WERI-Rb-1 (cell line): ENCODE measurements around the gene SETD2.

Experiments
- DNase-seq: peaks from one replicate; pipeline ENCODE4 v3.0.0-alpha.2; 2020
- H3K27ac ChIP-seq: fragments of 250-450 bp; sonication (Bioruptor Pico); 2 replicates; pipeline ENCODE4 v1.5.1; 2020; ENCODE audit warnings: mild to moderate bottlenecking, moderate library complexity
- H3K27me3 ChIP-seq: fragments of 250-450 bp; sonication (Bioruptor Pico); 2 replicates; pipeline ENCODE4 v1.5.1; 2021; ENCODE audit warnings: mild to moderate bottlenecking, low read depth, moderate library complexity; ENCODE audit not compliant: insufficient read depth, severe bottlenecking
- H3K36me3 ChIP-seq: fragments of 250-450 bp; sonication (Bioruptor Pico); 2 replicates; pipeline ENCODE4 v1.5.1; 2020; ENCODE audit warnings: mild to moderate bottlenecking, moderate library complexity
- H3K4me3 ChIP-seq: 2 replicates; pipeline ENCODE4 v1.5.1; 2011; ENCODE audit warnings: low read depth, mild to moderate bottlenecking, control low read depth, low read length
- H3K9me3 ChIP-seq: fragments of 250-450 bp; sonication (Bioruptor Pico); 2 replicates; pipeline ENCODE4 v1.5.1; 2021; ENCODE audit warnings: mild to moderate bottlenecking, moderate library complexity; ENCODE audit not compliant: severe bottlenecking
- CTCF ChIP-seq: IDR thresholded peaks from 2 replicates; pipeline ENCODE4 v1.5.1; 2011; ENCODE audit warnings: low read depth, mild to moderate bottlenecking, control low read depth, inconsistent platforms, low read length

Gene SETD2

GRCh38 chr3:47176582-47176981 lies 12.7 kb upstream of the SETD2 start:
- DNase-seq, result no peak
- Histone ChIP-seq H3K4me3 (no peak overlapping the region), H3K36me3 (peaks cover 5% of the 10 kb centered on the region; the same call in 1 of the 2 replicates), H3K27me3 (no peaks in the 10 kb centered on the region), H3K27ac (no peak overlapping the region), H3K9me3 (no peaks in the 10 kb centered on the region)
- TF ChIP-seq CTCF, result no peak

- H3K27me3 ChIP-seq, result no peaks in the 10 kb centered on the region
- H3K4me3 ChIP-seq, result peak overlapping the region; percentile 83
- DNase-seq, result peak; percentile 16
- H3K9me3 ChIP-seq, result no peaks in the 10 kb centered on the region
- TF ChIP-seq CTCF, result no peak
- peaks cover 13% of the 10 kb centered on the region for H3K36me3 ChIP-seq
- H3K27ac ChIP-seq, result peak overlapping the region; percentile 98
These were observed 525 bp downstream of the SETD2 start for GRCh38 chr3:47163169-47164006.

GRCh38 chr3:47162697-47163168 lies 1.2 kb downstream of the SETD2 start:
- TF ChIP-seq CTCF, result no peak
- H3K9me3 ChIP-seq, result no peaks in the 10 kb centered on the region
- H3K27ac ChIP-seq, result peak overlapping the region; percentile 98
- H3K27me3 ChIP-seq, result no peaks in the 10 kb centered on the region
- H3K4me3 ChIP-seq, result peak overlapping the region; percentile 83
- no peak for DNase-seq
- peaks cover 13% of the 10 kb centered on the region for H3K36me3 ChIP-seq

GRCh38 chr3:47161983-47162696 lies 1.8 kb downstream of the SETD2 start:
- Histone ChIP-seq H3K27me3 (no peaks in the 10 kb centered on the region), H3K36me3 (peaks cover 13% of the 10 kb centered on the region), H3K9me3 (no peaks in the 10 kb centered on the region), H3K4me3 (peak overlapping the region; percentile 83), H3K27ac (no peak overlapping the region)
- TF ChIP-seq CTCF, result no peak
- no peak for DNase-seq

GRCh38 chr3:47159820-47160219 lies 4.1 kb downstream of the SETD2 start:
- Histone ChIP-seq H3K27ac (no peak overlapping the region), H3K4me3 (no peak overlapping the region)

More at GRCh38 chr3:47159820-47160219, 4.1 kb downstream of the SETD2 start:
- no peak for DNase-seq
- no peak for TF ChIP-seq CTCF
- Histone ChIP-seq H3K36me3 (peaks cover 13% of the 10 kb centered on the region), H3K9me3 (no peaks in the 10 kb centered on the region), H3K27me3 (no peaks in the 10 kb centered on the region)
